Measurements from ENCODE around the gene PNPLA2. TPM values are rescaled to one million over a fixed set of nuclear protein-coding genes. Genes with fewer than 3 reads are reported as not detected.

PNPLA2 gene
- total RNA-seq, 1 donor: 28.5 TPM

DNA sequence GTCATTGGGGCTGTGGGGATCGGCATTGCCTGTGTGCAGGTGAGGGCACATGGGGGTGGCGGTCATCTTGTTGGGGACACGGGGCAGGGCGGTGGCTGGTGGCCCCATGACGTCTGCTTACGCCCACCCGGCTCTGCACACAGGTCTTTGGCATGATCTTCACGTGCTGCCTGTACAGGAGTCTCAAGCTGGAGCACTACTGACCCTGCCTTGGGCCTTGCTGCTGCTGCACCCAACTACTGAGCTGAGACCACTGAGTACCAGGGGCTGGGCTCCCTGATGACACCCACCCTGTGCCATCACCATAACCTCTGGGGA is 19.2 kb downstream of the PNPLA2 start:
- DNase-seq (ENCODE audit: low read depth): no peak
- no peak for TF ChIP-seq CTCF (IDR thresholded peaks at IDR 0.05; ENCODE audit: insufficient read depth, low read depth, low read length)
- H3K4me3 ChIP-seq (ENCODE audit: low read depth, low read length): no peak overlapping the region

DNA sequence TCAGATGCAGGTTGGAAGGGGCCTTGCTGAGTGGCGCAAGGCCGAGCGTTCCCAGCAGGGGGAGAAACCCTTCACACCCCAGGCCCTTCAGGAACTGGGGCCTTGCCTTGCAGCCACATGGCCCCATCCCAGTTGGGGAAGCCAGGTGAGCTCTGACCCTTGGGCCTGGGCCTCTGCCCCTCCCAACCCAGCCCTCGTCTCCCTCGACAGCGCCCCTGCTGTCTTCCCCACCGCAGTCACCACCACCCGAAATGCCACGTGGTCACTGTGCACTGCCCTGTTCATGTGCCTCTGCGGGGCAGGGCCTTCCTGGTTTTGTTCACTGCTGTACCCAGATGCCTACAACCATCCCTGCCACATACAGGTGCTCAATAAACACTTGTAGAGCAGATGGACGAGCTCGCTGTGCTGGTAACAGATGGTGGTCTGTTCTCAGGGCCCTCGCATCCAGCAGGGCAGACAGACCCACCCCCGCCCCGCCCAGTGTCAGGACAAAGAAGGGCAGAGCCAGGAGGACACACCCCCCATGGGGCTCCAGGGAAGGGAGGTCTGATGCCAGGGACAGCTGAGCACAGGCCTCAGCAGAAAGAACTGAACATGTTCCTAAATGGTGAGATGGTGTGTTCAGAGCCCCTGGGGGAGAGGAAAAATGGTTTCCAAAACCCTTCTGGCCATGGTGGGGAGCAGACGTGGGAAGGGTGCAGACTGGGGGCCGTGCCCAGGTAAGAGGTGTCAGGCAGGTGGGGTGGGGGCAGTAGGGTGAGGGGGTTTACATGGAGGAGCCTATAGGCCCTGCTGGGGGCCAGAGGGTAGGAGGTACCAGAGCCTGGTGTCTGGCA is 19.9 kb downstream of the PNPLA2 start:
- no peak for DNase-seq (ENCODE audit: low read depth)
- TF ChIP-seq CTCF (IDR thresholded peaks at IDR 0.05; ENCODE audit: insufficient read depth, low read depth, low read length): peak; percentile 28
- H3K4me3 ChIP-seq (ENCODE audit: low read depth, low read length): no peak overlapping the region

- no peak for DNase-seq (ENCODE audit: low read depth)
- H3K4me3 ChIP-seq (ENCODE audit: low read depth, low read length): no peak overlapping the region
- no peak for TF ChIP-seq CTCF (IDR thresholded peaks at IDR 0.05; ENCODE audit: insufficient read depth, low read depth, low read length)
Measured at GRCh38 chr11:839280-839623, 20.5 kb downstream of the PNPLA2 start.

DNA sequence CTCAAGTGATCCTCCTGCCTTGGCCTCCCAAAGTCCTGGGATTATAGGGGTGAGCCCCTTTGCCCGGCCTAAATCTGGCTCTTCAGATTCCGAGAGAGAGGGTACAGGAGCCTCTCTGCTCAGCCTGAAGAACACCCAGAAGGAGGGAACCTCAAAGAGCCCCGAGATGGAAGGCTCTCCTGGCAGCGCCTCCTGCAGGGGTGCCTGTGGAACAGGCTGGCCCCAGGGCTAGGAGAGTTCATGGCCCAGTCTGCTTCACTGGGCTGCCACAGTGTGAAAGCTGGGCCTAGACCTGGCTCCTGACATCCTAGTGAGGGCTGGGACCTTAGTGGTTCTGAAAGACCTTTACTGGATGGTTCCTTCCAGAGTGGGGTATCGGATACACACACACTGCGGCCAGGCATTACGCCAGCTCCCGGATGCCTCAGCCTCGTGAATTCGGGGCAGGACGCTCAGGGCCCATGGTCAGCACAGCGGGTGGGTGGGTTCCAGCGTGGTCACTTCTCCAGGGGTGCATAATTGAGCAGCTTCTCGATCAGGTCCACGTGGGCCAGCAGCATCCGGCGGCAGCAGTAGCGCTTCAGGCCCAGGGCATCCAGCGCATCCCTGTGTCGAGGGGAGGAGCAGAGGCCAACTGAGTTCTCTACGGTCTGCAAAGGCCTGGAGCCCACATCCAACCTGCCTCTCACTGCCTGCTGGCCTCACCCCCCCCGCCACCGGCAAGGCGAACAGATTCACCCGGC is 21.3 kb downstream of the PNPLA2 start:
- no peak for DNase-seq (ENCODE audit: low read depth)
- TF ChIP-seq CTCF (IDR thresholded peaks at IDR 0.05; ENCODE audit: insufficient read depth, low read depth, low read length): peak; percentile 30
- H3K4me3 ChIP-seq (ENCODE audit: low read depth, low read length): peak overlapping the region; percentile 86

DNA sequence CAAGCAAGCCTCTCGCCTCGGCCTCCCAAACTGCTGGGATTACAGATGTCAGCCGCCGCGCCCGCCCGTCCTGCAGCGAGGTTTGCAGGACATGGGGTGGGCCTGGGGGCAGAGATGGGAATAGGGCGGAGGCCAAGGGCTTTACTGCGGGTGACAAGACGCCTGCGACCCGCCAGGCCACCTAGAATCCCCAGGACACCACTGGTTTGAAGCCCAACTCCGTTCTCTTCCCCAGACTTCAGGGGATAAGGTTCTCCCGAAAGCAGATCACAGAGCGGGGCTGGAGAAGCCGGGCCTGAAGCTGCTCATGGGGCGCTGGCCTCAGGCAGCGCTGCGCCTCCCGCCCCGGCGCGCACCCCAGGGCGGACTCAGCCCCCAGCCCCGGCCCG is 23.3 kb downstream of the PNPLA2 start:
- no peak for TF ChIP-seq CTCF (IDR thresholded peaks at IDR 0.05; ENCODE audit: insufficient read depth, low read depth, low read length)
- no peak for DNase-seq (ENCODE audit: low read depth)
- H3K4me3 ChIP-seq (ENCODE audit: low read depth, low read length): peak overlapping the region; percentile 86

DNA sequence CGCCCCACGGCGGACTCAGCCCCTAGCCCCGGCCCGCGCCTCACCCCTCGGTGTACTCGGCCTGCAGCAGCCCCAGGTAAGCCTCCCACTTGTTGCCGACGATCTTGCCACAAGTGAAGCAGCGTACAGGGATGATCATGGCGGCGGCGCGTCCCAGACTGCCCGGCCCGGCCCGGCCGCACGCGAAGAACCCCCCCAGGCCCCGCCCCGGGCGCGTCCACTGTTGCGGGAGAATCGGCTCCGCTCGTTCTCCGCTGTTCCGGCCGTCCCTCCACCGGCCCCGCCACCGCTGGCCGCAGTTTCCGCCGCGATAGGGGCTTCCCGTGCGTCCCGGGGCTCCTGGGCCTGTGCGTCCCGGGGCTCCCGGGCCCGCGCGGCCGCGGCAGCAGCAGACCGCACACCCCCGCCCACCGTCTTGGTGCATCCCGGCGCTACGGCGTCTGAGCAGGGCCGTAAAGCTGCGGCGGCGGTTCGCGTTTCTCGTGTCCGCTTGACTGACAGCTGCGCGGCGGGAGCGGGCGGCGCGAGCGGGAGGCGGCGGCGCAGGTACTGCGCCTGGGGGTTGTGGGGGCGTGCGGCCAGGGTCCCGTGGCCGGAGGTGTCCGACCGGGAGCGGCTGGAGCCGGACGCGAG is 23.8 kb downstream of the PNPLA2 start, which contains the start of the genes POLR2L and TSPAN4:
Gene POLR2L (minus strand): TSS at position 160 of the 633 bp plus-strand sequence. CDS start 21 bp downstream, at position 139.
Gene TSPAN4 (plus strand): TSS at position 483 of the 633 bp plus-strand sequence. CDS start 7,453 bp downstream, outside the sequence.
- peak within 1 kb of the TSS; percentile 86 for H3K4me3 ChIP-seq (ENCODE audit: low read depth, low read length)
- peak; percentile 90 for DNase-seq (ENCODE audit: low read depth)
- TF ChIP-seq CTCF (IDR thresholded peaks at IDR 0.05; ENCODE audit: insufficient read depth, low read depth, low read length): no peak
